ENCODE data around the gene L1TD1.

GRCh38 chr1:62228136-62228882, 33.7 kb downstream of the L1TD1 start:
- TF ChIP-seq CTCF (IDR thresholded peaks at IDR 0.05) = no peak
- no peak for TF ChIP-seq POLR2A (IDR thresholded peaks at IDR 0.05)

Data from adrenal gland (tissue), 5 donors.